WTC11 (cell line): Measurements from ENCODE around the gene AKAP13.

ENCODE experiments used
- CREB1 ChIP-seq: sonication (generic); formaldehyde crosslinking; IDR thresholded peaks from 2 replicates; pipeline ENCODE4 v1.8.0; 2023; ENCODE audit warnings: mild to moderate bottlenecking, missing genetic modification reagents
- MAX ChIP-seq: sonication (generic); formaldehyde crosslinking; IDR thresholded peaks from 2 replicates; pipeline ENCODE4 v1.8.0; 2022; ENCODE audit warnings: mild to moderate bottlenecking, missing genetic modification reagents
- SMAD4 ChIP-seq: sonication (generic); formaldehyde crosslinking; IDR thresholded peaks from 2 replicates; pipeline ENCODE4 v1.8.0; 2022; ENCODE audit warnings: mild to moderate bottlenecking, missing genetic modification reagents
- TEAD1 ChIP-seq: sonication (generic); formaldehyde crosslinking; IDR thresholded peaks from 2 replicates; pipeline ENCODE4 v1.8.0; 2022; ENCODE audit warnings: mild to moderate bottlenecking, missing genetic modification reagents
- USF1 ChIP-seq: sonication (generic); formaldehyde crosslinking; IDR thresholded peaks from 2 replicates; pipeline ENCODE4 v1.8.0; 2022; ENCODE audit warnings: mild to moderate bottlenecking, missing genetic modification reagents
- ZNF121 ChIP-seq: sonication (generic); formaldehyde crosslinking; IDR thresholded peaks from 2 replicates; pipeline ENCODE4 v1.8.0; 2023; ENCODE audit warnings: missing genetic modification reagents
- ZNF317 ChIP-seq: sonication (generic); formaldehyde crosslinking; IDR thresholded peaks from 2 replicates; pipeline ENCODE4 v1.8.1; 2023; ENCODE audit warnings: low read depth, mild to moderate bottlenecking, moderate library complexity, missing genetic modification reagents, borderline replicate concordance
- TF ChIP-seq, protein P1 (sequence below): fragments of 200-600 bp; IDR thresholded peaks from 2 replicates; pipeline ENCODE4 v1.8.0; 2022; ENCODE audit warnings: antibody characterized with exemption

- TF ChIP-seq TEAD1 (CRISPR knock-in tag) (no peak), SMAD4 (CRISPR knock-in tag) (no peak), USF1 (CRISPR knock-in tag) (no peak), ZNF121 (CRISPR knock-in tag) (no peak), MAX (CRISPR knock-in tag) (no peak), ZNF317 (no peak), CREB1 (no peak)
- TF ChIP-seq, protein P1, sequence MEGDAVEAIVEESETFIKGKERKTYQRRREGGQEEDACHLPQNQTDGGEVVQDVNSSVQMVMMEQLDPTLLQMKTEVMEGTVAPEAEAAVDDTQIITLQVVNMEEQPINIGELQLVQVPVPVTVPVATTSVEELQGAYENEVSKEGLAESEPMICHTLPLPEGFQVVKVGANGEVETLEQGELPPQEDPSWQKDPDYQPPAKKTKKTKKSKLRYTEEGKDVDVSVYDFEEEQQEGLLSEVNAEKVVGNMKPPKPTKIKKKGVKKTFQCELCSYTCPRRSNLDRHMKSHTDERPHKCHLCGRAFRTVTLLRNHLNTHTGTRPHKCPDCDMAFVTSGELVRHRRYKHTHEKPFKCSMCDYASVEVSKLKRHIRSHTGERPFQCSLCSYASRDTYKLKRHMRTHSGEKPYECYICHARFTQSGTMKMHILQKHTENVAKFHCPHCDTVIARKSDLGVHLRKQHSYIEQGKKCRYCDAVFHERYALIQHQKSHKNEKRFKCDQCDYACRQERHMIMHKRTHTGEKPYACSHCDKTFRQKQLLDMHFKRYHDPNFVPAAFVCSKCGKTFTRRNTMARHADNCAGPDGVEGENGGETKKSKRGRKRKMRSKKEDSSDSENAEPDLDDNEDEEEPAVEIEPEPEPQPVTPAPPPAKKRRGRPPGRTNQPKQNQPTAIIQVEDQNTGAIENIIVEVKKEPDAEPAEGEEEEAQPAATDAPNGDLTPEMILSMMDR: no peak
Observed at GRCh38 chr15:85417276-85417675, 36.9 kb downstream of the AKAP13 start.
